K562 treated with DMSO at 1 percent for 12 hours (cell line): ENCODE data around the gene ZNF513. TPM values are rescaled to one million over a fixed set of nuclear protein-coding genes. Genes with fewer than 3 reads are reported as not detected.

Experiments
- total RNA-seq: library from RNA; unstranded; fragments of 300-600 nt; gene quantifications from 2 replicates; pipeline ENCODE4 v1.2.3, GENCODE V29; 2022; ENCODE audit not compliant: insufficient read depth

The ZNF513 gene
- 9.7 and 14.6 TPM in 2 replicates for total RNA-seq

GRCh38 chr2:27380626-27381545 is at the start of gene ZNF513:
Gene ZNF513, minus strand, starts transcription at chr2:27380734. Its CDS starts 208 bp downstream, at chr2:27380526.

GRCh38 chr2:27428213-27428977 is 47.9 kb upstream of the ZNF513 start, which contains the start of gene NRBP1:
Gene NRBP1, plus strand, starts transcription at chr2:27428631. Its CDS starts 4,643 bp downstream, at chr2:27433274.

GRCh38 chr2:27409321-27410073 is 29.0 kb upstream of the ZNF513 start, which contains the start of gene PPM1G:
Gene PPM1G, minus strand, starts transcription at chr2:27409591. Its CDS starts 169 bp downstream, at chr2:27409422.

GRCh38 chr2:27370026-27370815 is 10.3 kb downstream of the ZNF513 start, which contains the start of the genes EIF2B4 and SNX17:
Gene EIF2B4, minus strand, starts transcription at chr2:27370338. Its CDS starts 24 bp downstream, at chr2:27370314.
Gene SNX17, plus strand, starts transcription at chr2:27370616. Its CDS starts 128 bp downstream, at chr2:27370744.

GRCh38 chr2:27356382-27357181 is 24.0 kb downstream of the ZNF513 start, which contains the start of gene GTF3C2:
Gene GTF3C2, minus strand, starts transcription at chr2:27356764. Its CDS starts 13,210 bp downstream, at chr2:27343554.

Other genes with a start within 250 kb of the ZNF513 start
- gene PREB, start 246.1 kb downstream of the ZNF513 start, total RNA-seq: 70.9 and 81.1 TPM in 2 replicates
- not detected in 2 replicates for gene PRR30, start 241.3 kb downstream of the ZNF513 start, total RNA-seq
- gene TCF23, start 231.7 kb downstream of the ZNF513 start, total RNA-seq: not detected in 2 replicates
- 90.6 and 94.9 TPM in 2 replicates for gene ATRAID, start 168.7 kb downstream of the ZNF513 start, total RNA-seq
- gene SLC5A6, start 168.5 kb downstream of the ZNF513 start, total RNA-seq: 16.8 and 39.2 TPM in 2 replicates
- 24.7 and 44.2 TPM in 2 replicates for gene CAD, start 163.4 kb downstream of the ZNF513 start, total RNA-seq
- 1.9 and 3.6 TPM in 2 replicates for gene SLC30A3, start 117.7 kb downstream of the ZNF513 start, total RNA-seq
- not detected in 2 replicates for gene DNAJC5G, start 105.3 kb downstream of the ZNF513 start, total RNA-seq
- gene TRIM54, start 98.3 kb downstream of the ZNF513 start, total RNA-seq: not detected in 2 replicates
- gene UCN, start 72.3 kb downstream of the ZNF513 start, total RNA-seq: 10.6 and 12.6 TPM in 2 replicates
- gene MPV17, start 57.6 kb downstream of the ZNF513 start, total RNA-seq: 51.4 and 75.4 TPM in 2 replicates
- gene GTF3C2, start 24.0 kb downstream of the ZNF513 start, total RNA-seq: 28.5 and 55.0 TPM in 2 replicates
- 65.5 and 71.2 TPM in 2 replicates for gene EIF2B4, start 10.4 kb downstream of the ZNF513 start, total RNA-seq
- 67.7 and 71.0 TPM in 2 replicates for gene SNX17, start 10.1 kb downstream of the ZNF513 start, total RNA-seq
- gene PPM1G, start 28.9 kb upstream of the ZNF513 start, total RNA-seq: 98.2 and 115 TPM in 2 replicates
- 51.5 and 71.6 TPM in 2 replicates for gene NRBP1, start 47.9 kb upstream of the ZNF513 start, total RNA-seq
- gene KRTCAP3, start 61.6 kb upstream of the ZNF513 start, total RNA-seq: 2.6 TPM in 1 of 2 replicates, not detected in the other
- gene IFT172, start 109.0 kb upstream of the ZNF513 start, total RNA-seq: 9.0 and 15.1 TPM in 2 replicates
- gene FNDC4, start 114.5 kb upstream of the ZNF513 start, total RNA-seq: 18.8 and 20.6 TPM in 2 replicates
- gene GCKR, start 116.1 kb upstream of the ZNF513 start, total RNA-seq: not detected in 2 replicates
- gene ZNF512, start 202.3 kb upstream of the ZNF513 start, total RNA-seq: 9.5 and 44.1 TPM in 2 replicates
- gene CCDC121, start 248.3 kb upstream of the ZNF513 start, total RNA-seq: 5.9 and 6.7 TPM in 2 replicates
- gene GPN1, start 248.3 kb upstream of the ZNF513 start, total RNA-seq: 30.4 and 46.3 TPM in 2 replicates